HCT116 (cell line): ENCODE measurements around the gene DEFB114. TPM values are rescaled to one million over a fixed set of nuclear protein-coding genes. Genes with fewer than 3 reads are reported as not detected.

Source experiments
- ATAC-seq: fragments of 200-7000 bp; cut with Tn5 transposase; 2 replicates; pipeline ENCODE4 v1.9.1; 2020; ENCODE audit warnings: mild to moderate bottlenecking, moderate library complexity
- BruUV-seq: library from RNA; stranded (reverse); fragments of 400-500 nt; replicated peaks from 2 replicates; lab custom pipeline; 2021; lab: Mats Ljungman, UMichigan
- CTCF ChIA-PET: fragments of 300-600 bp; sonication (Branson Sonifier 250); formaldehyde crosslinking; loops from one replicate; lab custom pipeline; 2021; ENCODE audit warnings: antibody characterized with exemption; lab: Charles Lee
- POLR2A ChIA-PET: fragments of 300-600, 350-600 bp; sonication (Branson Sonifier 250); formaldehyde crosslinking; loops from one replicate; lab custom pipeline; 2021; ENCODE audit warnings: antibody characterized with exemption; lab: Charles Lee
- RAD21 ChIA-PET, 2 experiments: fragments of 300-600 bp; sonication (Branson Sonifier 250); formaldehyde crosslinking; loops; one replicate each; lab custom pipeline; 2023; ENCODE audit warnings: low total read pairs in 2 of 2; ENCODE audit not compliant: uncharacterized antibody in 2 of 2, unreplicated experiment in 2 of 2, low non-redundant PET in 1 of 2; lab: Charles Lee
- DNase-seq: peaks from one replicate; pipeline ENCODE4 v3.0.0-alpha.2; 2010; ENCODE audit warnings: low read depth, low spot score
- H2AFZ ChIP-seq: fragments of 200-600 bp; shearing (Covaris generic), sonication (generic); 2 replicates; pipeline ENCODE4 v1.6.1; 2017; ENCODE audit warnings: low read depth, mixed run types, mixed read lengths, antibody characterized with exemption, low read length; ENCODE audit not compliant: poor library complexity, severe bottlenecking
- H3K27ac ChIP-seq: 2 replicates; pipeline ENCODE4 v1.5.1; 2012; ENCODE audit warnings: low read depth, low read length
- H3K27me3 ChIP-seq: fragments of 200-600 bp; sonication (generic); 2 replicates; pipeline ENCODE4 v1.6.1; 2016; ENCODE audit warnings: mixed run types, low read length, mixed read lengths; ENCODE audit not compliant: insufficient read depth
- H3K36me3 ChIP-seq, 2 experiments: fragments of 200-500 bp in 1 of 2; fragments of 200-600 bp in 1 of 2; sonication (Bioruptor generic) in 1 of 2; sonication (generic) in 1 of 2; 2 replicates each; pipeline versions ENCODE4 v1.5.1 to v1.6.1; 2014 to 2016; ENCODE audit warnings: low read length in 2 of 2, inconsistent platforms in 1 of 2, mixed read lengths in 1 of 2, mixed run types in 1 of 2; ENCODE audit not compliant: insufficient read depth in 2 of 2, control insufficient read depth in 1 of 2
- H3K4me1 ChIP-seq, 2 experiments: fragments of 200-600 bp in 1 of 2; sonication (generic) in 1 of 2; 2 replicates each; pipeline versions ENCODE4 v1.5.1 to v1.6.1; 2012 to 2017; ENCODE audit warnings: low read length in 2 of 2, inconsistent platforms in 1 of 2, mild to moderate bottlenecking in 1 of 2, mixed read lengths in 1 of 2, mixed run types in 1 of 2, moderate library complexity in 1 of 2; ENCODE audit not compliant: insufficient read depth in 2 of 2, control insufficient read depth in 1 of 2
- H3K4me2 ChIP-seq: fragments of 200-600 bp; sonication (generic); 2 replicates; pipeline ENCODE4 v1.6.1; 2017; ENCODE audit warnings: mixed run types, low read length, mixed read lengths
- H3K4me3 ChIP-seq, 2 experiments: fragments of 200-600 bp in 1 of 2; sonication (generic) in 1 of 2; replicated peaks in 1 of 2; 2 replicates each; pipeline ENCODE4 v1.5.1; 2011 to 2016; ENCODE audit warnings: low read length in 2 of 2, control low read depth in 1 of 2, low read depth in 1 of 2, mild to moderate bottlenecking in 1 of 2, mixed read lengths in 1 of 2, mixed run types in 1 of 2
- H3K79me2 ChIP-seq: fragments of 200-600 bp; sonication (generic); 2 replicates; pipeline ENCODE4 v1.6.1; 2017; ENCODE audit warnings: mild to moderate bottlenecking, mixed run types, low read length, moderate library complexity, mixed read lengths; ENCODE audit not compliant: insufficient read depth
- H3K9ac ChIP-seq: fragments of 200-600 bp; sonication (generic); 2 replicates; pipeline ENCODE4 v1.6.1; 2016; ENCODE audit warnings: low read length, mixed read lengths
- H3K9me2 ChIP-seq: fragments of 200-600 bp; sonication (generic), shearing (Covaris generic); 2 replicates; pipeline ENCODE4 v1.6.1; 2017; ENCODE audit warnings: mixed run types, mild to moderate bottlenecking, moderate library complexity; ENCODE audit not compliant: insufficient read depth
- H3K9me3 ChIP-seq, 2 experiments: fragments of 200-500 bp in 1 of 2; fragments of 200-600 bp in 1 of 2; sonication (Bioruptor generic) in 1 of 2; sonication (generic) in 1 of 2; 2 replicates each; pipeline ENCODE4 v1.6.1; 2014 to 2017; ENCODE audit warnings: low read length in 2 of 2, mixed read lengths in 2 of 2, inconsistent platforms in 1 of 2, low read depth in 1 of 2, mild to moderate bottlenecking in 1 of 2, mixed run types in 1 of 2, moderate library complexity in 1 of 2; ENCODE audit not compliant: control insufficient read depth in 1 of 2, insufficient read depth in 1 of 2
- H4K20me1 ChIP-seq: fragments of 200-600 bp; sonication (generic), shearing (Covaris generic); 2 replicates; pipeline ENCODE4 v1.6.1; 2017; ENCODE audit warnings: mixed run types, mild to moderate bottlenecking, moderate library complexity; ENCODE audit not compliant: insufficient read depth
- CBX3 ChIP-seq: IDR thresholded peaks from 2 replicates; pipeline ENCODE4 v1.6.1; 2012; ENCODE audit warnings: low read depth
- CTCF ChIP-seq, 3 experiments: fragments of 200-600 bp in 1 of 3; sonication (generic) in 1 of 3; IDR thresholded peaks in 2 of 3; conservative IDR thresholded peaks in 1 of 3; 2 replicates each; pipeline ENCODE4 v1.5.1; 2012 to 2017; ENCODE audit warnings: low read depth in 2 of 3, low read length in 2 of 3, antibody characterized with exemption in 1 of 3, borderline replicate concordance in 1 of 3, control low read depth in 1 of 3, mild to moderate bottlenecking in 1 of 3, mixed read lengths in 1 of 3, mixed run types in 1 of 3, moderate library complexity in 1 of 3; ENCODE audit not compliant: insufficient read depth in 1 of 3
- ELF1 ChIP-seq: IDR thresholded peaks from 2 replicates; pipeline ENCODE4 v1.6.1; 2012; ENCODE audit warnings: low read depth, borderline replicate concordance
- EZH2 ChIP-seq: fragments of 200-600 bp; sonication (generic); IDR thresholded peaks from 2 replicates; pipeline ENCODE4 v1.6.1; 2017; ENCODE audit warnings: antibody characterized with exemption, mixed run types
- EZH2phosphoT487 ChIP-seq: fragments of 200-600 bp; IDR thresholded peaks from 2 replicates; pipeline ENCODE4 v1.6.1; 2018; ENCODE audit warnings: antibody characterized with exemption, borderline replicate concordance
- JUND ChIP-seq: IDR thresholded peaks from 2 replicates; pipeline ENCODE4 v1.6.1; 2012
- POLR2A ChIP-seq: IDR thresholded peaks from 2 replicates; pipeline ENCODE4 v1.7.0; 2011; ENCODE audit warnings: borderline replicate concordance; ENCODE audit not compliant: insufficient read depth, insufficient read length; ENCODE audit errors: extremely low read depth
- POLR2AphosphoS5 ChIP-seq: IDR thresholded peaks from 2 replicates; pipeline ENCODE4 v1.6.1; 2011; ENCODE audit warnings: mild to moderate bottlenecking, low read depth, low read length, moderate library complexity
- TCF7L2 ChIP-seq: IDR thresholded peaks from 2 replicates; pipeline ENCODE4 v1.7.0; 2011; ENCODE audit warnings: borderline replicate concordance, inconsistent platforms; ENCODE audit not compliant: insufficient read depth, insufficient read length; ENCODE audit errors: extremely low read depth
- ZFX ChIP-seq: fragments of 450-650 bp; IDR thresholded peaks from 2 replicates; pipeline ENCODE4 v1.6.1; 2017
- intact Hi-C: fragments of 100-400 bp; cut with micrococcal nuclease; formaldehyde crosslinking; loops from 2 replicates; pipeline ENCODE4 v1.10.0; 2022
- total RNA-seq: library from RNA; stranded (reverse); gene quantifications from one replicate; pipeline ENCODE4 v1.2.1, GENCODE V29; 2021; ENCODE audit not compliant: unreplicated experiment
- TF ChIP-seq, protein P1 (sequence below): IDR thresholded peaks from 2 replicates; pipeline ENCODE4 v1.6.1; 2012
- TF ChIP-seq, protein P2 (sequence below): IDR thresholded peaks from 2 replicates; pipeline ENCODE4 v1.6.1; 2012; ENCODE audit warnings: low read depth

Gene DEFB114
- total RNA-seq, 1 experiment from 2014 or later: not detected

DNA sequence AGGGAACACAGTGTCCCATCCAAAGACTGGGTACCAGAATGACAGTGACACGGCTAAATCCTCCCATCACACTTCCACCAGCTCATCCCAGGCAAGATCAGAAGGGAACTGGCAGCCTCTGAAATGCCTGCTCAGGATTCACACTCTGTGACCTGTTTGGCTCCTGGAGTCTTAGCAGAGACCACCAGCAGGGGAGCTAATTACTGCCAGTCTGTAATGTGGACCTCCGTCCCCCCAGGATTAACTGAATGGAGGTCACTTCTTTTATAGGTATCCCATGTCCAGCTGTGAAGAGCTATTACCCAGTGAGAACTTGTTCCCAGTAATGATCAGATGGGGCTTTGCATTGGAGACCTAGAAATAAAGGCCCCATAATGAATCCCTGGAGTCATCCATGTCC is 45.2 kb downstream of the DEFB114 start:
- Histone ChIP-seq H3K4me2 (no peak overlapping the region), H3K4me1 (no peaks in the 10 kb centered on the region), H3K27ac (no peak overlapping the region), H3K36me3 (no peaks in the 10 kb centered on the region), H3K9me3 (no peaks in the 10 kb centered on the region), H3K4me3 (no peak overlapping the region), H4K20me1 (no peaks in the 10 kb centered on the region), H3K9me2 (no peaks in the 10 kb centered on the region), H2AFZ (no peak overlapping the region), H3K27me3 (no peaks in the 10 kb centered on the region), H3K9ac (no peak overlapping the region), H3K79me2 (no peaks in the 10 kb centered on the region)
- DNase-seq (no peak), ATAC-seq (no peak)
- ChIA-PET RAD21 (no interaction called here), CTCF (no interaction called here), POLR2A (no interaction called here)
- intact Hi-C loops: no loop called here
- TF ChIP-seq JUND (no peak), ELF1 (no peak), CBX3 (no peak), TCF7L2 (no peak), ZFX (no peak), POLR2AphosphoS5 (no peak), POLR2A (no peak)
- TF ChIP-seq, protein P1, sequence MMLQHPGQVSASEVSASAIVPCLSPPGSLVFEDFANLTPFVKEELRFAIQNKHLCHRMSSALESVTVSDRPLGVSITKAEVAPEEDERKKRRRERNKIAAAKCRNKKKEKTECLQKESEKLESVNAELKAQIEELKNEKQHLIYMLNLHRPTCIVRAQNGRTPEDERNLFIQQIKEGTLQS: no peak
- no TSS peak for BruUV-seq

GRCh38 chr6:49915035-49915434 is 48.9 kb downstream of the DEFB114 start:
- Histone ChIP-seq H3K27me3 (no peaks in the 10 kb centered on the region), H3K4me3 (no peak overlapping the region), H4K20me1 (no peaks in the 10 kb centered on the region), H2AFZ (no peak overlapping the region), H3K36me3 (no peaks in the 10 kb centered on the region), H3K9me3 (no peaks in the 10 kb centered on the region), H3K79me2 (no peaks in the 10 kb centered on the region), H3K4me2 (no peak overlapping the region), H3K27ac (no peak overlapping the region), H3K9me2 (no peaks in the 10 kb centered on the region), H3K4me1 (no peaks in the 10 kb centered on the region), H3K9ac (no peak overlapping the region)
- no peak for ATAC-seq
- BruUV-seq: no TSS peak
- RAD21 ChIA-PET: no interaction called here
- CTCF ChIA-PET: no interaction called here
- DNase-seq: no peak
- intact Hi-C loops: no loop called here
- TF ChIP-seq, protein P2, sequence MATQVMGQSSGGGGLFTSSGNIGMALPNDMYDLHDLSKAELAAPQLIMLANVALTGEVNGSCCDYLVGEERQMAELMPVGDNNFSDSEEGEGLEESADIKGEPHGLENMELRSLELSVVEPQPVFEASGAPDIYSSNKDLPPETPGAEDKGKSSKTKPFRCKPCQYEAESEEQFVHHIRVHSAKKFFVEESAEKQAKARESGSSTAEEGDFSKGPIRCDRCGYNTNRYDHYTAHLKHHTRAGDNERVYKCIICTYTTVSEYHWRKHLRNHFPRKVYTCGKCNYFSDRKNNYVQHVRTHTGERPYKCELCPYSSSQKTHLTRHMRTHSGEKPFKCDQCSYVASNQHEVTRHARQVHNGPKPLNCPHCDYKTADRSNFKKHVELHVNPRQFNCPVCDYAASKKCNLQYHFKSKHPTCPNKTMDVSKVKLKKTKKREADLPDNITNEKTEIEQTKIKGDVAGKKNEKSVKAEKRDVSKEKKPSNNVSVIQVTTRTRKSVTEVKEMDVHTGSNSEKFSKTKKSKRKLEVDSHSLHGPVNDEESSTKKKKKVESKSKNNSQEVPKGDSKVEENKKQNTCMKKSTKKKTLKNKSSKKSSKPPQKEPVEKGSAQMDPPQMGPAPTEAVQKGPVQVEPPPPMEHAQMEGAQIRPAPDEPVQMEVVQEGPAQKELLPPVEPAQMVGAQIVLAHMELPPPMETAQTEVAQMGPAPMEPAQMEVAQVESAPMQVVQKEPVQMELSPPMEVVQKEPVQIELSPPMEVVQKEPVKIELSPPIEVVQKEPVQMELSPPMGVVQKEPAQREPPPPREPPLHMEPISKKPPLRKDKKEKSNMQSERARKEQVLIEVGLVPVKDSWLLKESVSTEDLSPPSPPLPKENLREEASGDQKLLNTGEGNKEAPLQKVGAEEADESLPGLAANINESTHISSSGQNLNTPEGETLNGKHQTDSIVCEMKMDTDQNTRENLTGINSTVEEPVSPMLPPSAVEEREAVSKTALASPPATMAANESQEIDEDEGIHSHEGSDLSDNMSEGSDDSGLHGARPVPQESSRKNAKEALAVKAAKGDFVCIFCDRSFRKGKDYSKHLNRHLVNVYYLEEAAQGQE: no peak
- TF ChIP-seq EZH2 (no peak), EZH2phosphoT487 (no peak), CTCF (IDR thresholded peaks at IDR 0.05 in 2 of 3, conservative IDR thresholded peaks at IDR 0.05 in 1 of 3; ENCODE audit: borderline replicate concordance in 1 of 3, insufficient read depth in 1 of 3, low read depth in 2 of 3, low read length in 2 of 3) (0 out of 6 replicates have a peak, but pooled peaks of 1 of the 3 experiments have one; percentile 1)
- POLR2A ChIA-PET: no interaction called here
